ENCODE measurements around the gene PI4K2A. TPM values are rescaled to one million over a fixed set of nuclear protein-coding genes. Genes with fewer than 3 reads are reported as not detected.

The PI4K2A gene
- polyA plus RNA-seq, 1 donor = 37.4 TPM

- Histone ChIP-seq H3K4me3 (ENCODE audit: low read length) (no peak overlapping the region), H3K9me3 (ENCODE audit: control insufficient read depth, low read depth, low read length) (no peaks in the 10 kb centered on the region), H3K27ac (ENCODE audit: low read length) (no peak overlapping the region), H3K4me1 (ENCODE audit: control insufficient read depth, insufficient read depth, low read length) (peaks cover 8% of the 10 kb centered on the region), H3K27me3 (ENCODE audit: control insufficient read depth, insufficient read depth, low read length) (no peaks in the 10 kb centered on the region), H3K36me3 (ENCODE audit: control insufficient read depth, insufficient read depth, low read length) (no peaks in the 10 kb centered on the region)
- DNase-seq = no peak
- WGBS (ENCODE audit: insufficient coverage, low lambda C conversion rate) = no CpG with 5 or more reads among the region's 1 CpG
Measured at GRCh38 chr10:97704341-97704740, 63.9 kb downstream of the PI4K2A start.

- no peaks in the 10 kb centered on the region for H3K36me3 ChIP-seq (ENCODE audit: control insufficient read depth, insufficient read depth, low read length)
- H3K9me3 ChIP-seq (ENCODE audit: control insufficient read depth, low read depth, low read length) = no peaks in the 10 kb centered on the region
- no peak overlapping the region for H3K27ac ChIP-seq (ENCODE audit: low read length)
- DNase-seq = no peak
- peaks cover 8% of the 10 kb centered on the region for H3K4me1 ChIP-seq (ENCODE audit: control insufficient read depth, insufficient read depth, low read length)
- no peaks in the 10 kb centered on the region for H3K27me3 ChIP-seq (ENCODE audit: control insufficient read depth, insufficient read depth, low read length)
- no CpG with 5 or more reads among the region's 3 CpGs for WGBS (ENCODE audit: insufficient coverage, low lambda C conversion rate)
- no peak overlapping the region for H3K4me3 ChIP-seq (ENCODE audit: low read length)
Measured at GRCh38 chr10:97705006-97705670, 64.7 kb downstream of the PI4K2A start.

- H3K27me3 ChIP-seq (ENCODE audit: control insufficient read depth, insufficient read depth, low read length) = no peaks in the 10 kb centered on the region
- H3K9me3 ChIP-seq (ENCODE audit: control insufficient read depth, low read depth, low read length) = no peaks in the 10 kb centered on the region
- peaks cover 8% of the 10 kb centered on the region for H3K4me1 ChIP-seq (ENCODE audit: control insufficient read depth, insufficient read depth, low read length)
- no peak overlapping the region for H3K27ac ChIP-seq (ENCODE audit: low read length)
- no peaks in the 10 kb centered on the region for H3K36me3 ChIP-seq (ENCODE audit: control insufficient read depth, insufficient read depth, low read length)
- DNase-seq = peak in 1 of 2 donors; percentile 60
- no CpG with 5 or more reads among the region's 11 CpGs for WGBS (ENCODE audit: insufficient coverage, low lambda C conversion rate)
- H3K4me3 ChIP-seq (ENCODE audit: low read length) = no peak overlapping the region
Measured at GRCh38 chr10:97707134-97707861, 66.8 kb downstream of the PI4K2A start.

GRCh38 chr10:97708167-97708566 lies 67.7 kb downstream of the PI4K2A start:
- H3K4me1 ChIP-seq (ENCODE audit: control insufficient read depth, insufficient read depth, low read length) = peaks cover 13% of the 10 kb centered on the region
- no CpG with 5 or more reads among the region's 2 CpGs for WGBS (ENCODE audit: insufficient coverage, low lambda C conversion rate)
- no peak overlapping the region for H3K27ac ChIP-seq (ENCODE audit: low read length)

GRCh38 chr10:97708976-97709946 lies 68.8 kb downstream of the PI4K2A start:
- no peaks in the 10 kb centered on the region for H3K36me3 ChIP-seq (ENCODE audit: control insufficient read depth, insufficient read depth, low read length)
- DNase-seq = peak; percentile 53 to 63
- H3K9me3 ChIP-seq (ENCODE audit: control insufficient read depth, low read depth, low read length) = no peaks in the 10 kb centered on the region
- peak overlapping the region; percentile 27 for H3K27ac ChIP-seq (ENCODE audit: low read length)
- H3K4me1 ChIP-seq (ENCODE audit: control insufficient read depth, insufficient read depth, low read length) = peaks cover 13% of the 10 kb centered on the region
- WGBS (ENCODE audit: insufficient coverage, low lambda C conversion rate) = 3% methylated on average over 5 of the region's 18 CpGs
- H3K27me3 ChIP-seq (ENCODE audit: control insufficient read depth, insufficient read depth, low read length) = no peaks in the 10 kb centered on the region
- no peak overlapping the region for H3K4me3 ChIP-seq (ENCODE audit: low read length)

More at GRCh38 chr10:97708167-97708566, 67.7 kb downstream of the PI4K2A start:
- no peak for DNase-seq
- Histone ChIP-seq H3K9me3 (ENCODE audit: control insufficient read depth, low read depth, low read length) (no peaks in the 10 kb centered on the region), H3K27me3 (ENCODE audit: control insufficient read depth, insufficient read depth, low read length) (no peaks in the 10 kb centered on the region), H3K4me3 (ENCODE audit: low read length) (no peak overlapping the region), H3K36me3 (ENCODE audit: control insufficient read depth, insufficient read depth, low read length) (no peaks in the 10 kb centered on the region)

- no CpG with 5 or more reads among the region's 9 CpGs for WGBS (ENCODE audit: insufficient coverage, low lambda C conversion rate)
- Histone ChIP-seq H3K9me3 (ENCODE audit: control insufficient read depth, low read depth, low read length) (no peaks in the 10 kb centered on the region), H3K27ac (ENCODE audit: low read length) (no peak overlapping the region), H3K27me3 (ENCODE audit: control insufficient read depth, insufficient read depth, low read length) (no peaks in the 10 kb centered on the region), H3K4me3 (ENCODE audit: low read length) (no peak overlapping the region), H3K36me3 (ENCODE audit: control insufficient read depth, insufficient read depth, low read length) (peaks cover 6% of the 10 kb centered on the region), H3K4me1 (ENCODE audit: control insufficient read depth, insufficient read depth, low read length) (peaks cover 24% of the 10 kb centered on the region)
- DNase-seq = no peak
Measured at GRCh38 chr10:97711640-97712572, 71.4 kb downstream of the PI4K2A start.

- DNase-seq = peak in 1 of 2 donors; percentile 84
- peak within 1 kb of the TSS; percentile 72 for H3K4me3 ChIP-seq (ENCODE audit: low read length)
- peak within 1 kb of the TSS; percentile 82 for H3K27ac ChIP-seq (ENCODE audit: low read length)
- H3K27me3 ChIP-seq (ENCODE audit: control insufficient read depth, insufficient read depth, low read length) = no peaks in the 10 kb centered on the region
- peaks cover 20% of the 10 kb centered on the region for H3K36me3 ChIP-seq (ENCODE audit: control insufficient read depth, insufficient read depth, low read length)
- no peaks in the 10 kb centered on the region for H3K9me3 ChIP-seq (ENCODE audit: control insufficient read depth, low read depth, low read length)
- peaks cover 33% of the 10 kb centered on the region for H3K4me1 ChIP-seq (ENCODE audit: control insufficient read depth, insufficient read depth, low read length)
- WGBS (ENCODE audit: insufficient coverage, low lambda C conversion rate) = 20% methylated on average over 1 of the region's 37 CpGs
Measured at GRCh38 chr10:97713339-97713825, 72.9 kb downstream of the PI4K2A start, which contains the start of gene MARVELD1. Gene MARVELD1, plus strand, starts transcription at chr10:97713730. Its CDS starts 147 bp downstream, at chr10:97713877.

GRCh38 chr10:97713826-97714400 lies 73.4 kb downstream of the PI4K2A start:
- no peaks in the 10 kb centered on the region for H3K27me3 ChIP-seq (ENCODE audit: control insufficient read depth, insufficient read depth, low read length)
- H3K27ac ChIP-seq (ENCODE audit: low read length) = peak overlapping the region; percentile 82
- no CpG with 5 or more reads among the region's 69 CpGs for WGBS (ENCODE audit: insufficient coverage, low lambda C conversion rate)
- DNase-seq = peak; percentile 71 to 93
- peak overlapping the region; percentile 72 for H3K4me3 ChIP-seq (ENCODE audit: low read length)
- H3K9me3 ChIP-seq (ENCODE audit: control insufficient read depth, low read depth, low read length) = no peaks in the 10 kb centered on the region
- peaks cover 34% of the 10 kb centered on the region for H3K4me1 ChIP-seq (ENCODE audit: control insufficient read depth, insufficient read depth, low read length)
- peaks cover 20% of the 10 kb centered on the region for H3K36me3 ChIP-seq (ENCODE audit: control insufficient read depth, insufficient read depth, low read length)

Data from large intestine (tissue), 3 donors.